Mesenchymal stem cell (in vitro differentiated cells and primary cell): ENCODE results near the gene NCOA1.

Source experiments
- DNase-seq: peaks from one replicate; pipeline ENCODE4 v3.0.0-alpha.2; 2013
- H2AFZ ChIP-seq: one replicate; pipeline ENCODE4 v1.6.1; 2013; ENCODE audit warnings: low read depth, mild to moderate bottlenecking, control low read depth, inconsistent platforms, low read length, moderate library complexity
- H2AK5ac ChIP-seq: 2 replicates; pipeline ENCODE4 v1.6.1; 2013; ENCODE audit warnings: low read length, moderate library complexity, mild to moderate bottlenecking, inconsistent platforms; ENCODE audit not compliant: severe bottlenecking
- H2BK120ac ChIP-seq: one replicate; pipeline ENCODE4 v1.6.1; 2013; ENCODE audit warnings: low read depth, mild to moderate bottlenecking, inconsistent platforms, low read length, moderate library complexity
- H2BK12ac ChIP-seq, 2 experiments: one replicate each; pipeline ENCODE4 v1.6.1; 2013; ENCODE audit warnings: inconsistent platforms in 2 of 2, low read length in 2 of 2, mild to moderate bottlenecking in 2 of 2, moderate library complexity in 2 of 2, control low read depth in 1 of 2
- H2BK15ac ChIP-seq: one replicate; pipeline ENCODE4 v1.6.1; 2013; ENCODE audit warnings: mild to moderate bottlenecking, low read depth, inconsistent platforms; ENCODE audit not compliant: poor library complexity, severe bottlenecking
- H2BK5ac ChIP-seq: 2 replicates; pipeline ENCODE4 v1.6.1; 2013; ENCODE audit warnings: low read depth, mild to moderate bottlenecking, low read length, control low read depth, inconsistent platforms; ENCODE audit not compliant: poor library complexity, severe bottlenecking
- H3K14ac ChIP-seq, 2 experiments: one replicate each; pipeline ENCODE4 v1.6.1; 2013; ENCODE audit warnings: inconsistent platforms in 2 of 2, low read length in 2 of 2, control low read depth in 1 of 2, mild to moderate bottlenecking in 1 of 2, moderate library complexity in 1 of 2
- H3K18ac ChIP-seq, 2 experiments: one replicate each; pipeline ENCODE4 v1.6.1; 2013; ENCODE audit warnings: inconsistent platforms in 2 of 2, low read length in 2 of 2, control low read depth in 1 of 2, low read depth in 1 of 2, mild to moderate bottlenecking in 1 of 2
- H3K23ac ChIP-seq, 2 experiments: one replicate each; pipeline ENCODE4 v1.6.1; 2013; ENCODE audit warnings: inconsistent platforms in 2 of 2, low read length in 2 of 2, mild to moderate bottlenecking in 2 of 2, moderate library complexity in 2 of 2, control low read depth in 1 of 2
- H3K27ac ChIP-seq: 2 replicates; pipeline ENCODE4 v1.5.1; 2013; ENCODE audit warnings: mild to moderate bottlenecking, moderate library complexity, low read length, control low read depth, inconsistent platforms; ENCODE audit not compliant: poor library complexity, severe bottlenecking
- H3K27me3 ChIP-seq, 2 experiments: 2 replicates each; pipeline versions ENCODE4 v1.6.1 to v1.7.0; 2013; ENCODE audit warnings: low read length in 2 of 2, mild to moderate bottlenecking in 2 of 2, moderate library complexity in 2 of 2, control low read depth in 1 of 2, inconsistent platforms in 1 of 2; ENCODE audit not compliant: control insufficient read depth in 1 of 2, insufficient read depth in 1 of 2
- H3K36me3 ChIP-seq, 2 experiments: 2 replicates each; pipeline versions ENCODE4 v1.6.1 to v1.7.0; 2013; ENCODE audit warnings: low read length in 2 of 2, control low read depth in 1 of 2, inconsistent platforms in 1 of 2, low read depth in 1 of 2, mild to moderate bottlenecking in 1 of 2; ENCODE audit not compliant: insufficient read depth in 2 of 2, control insufficient read depth in 1 of 2
- H3K4ac ChIP-seq, 2 experiments: one replicate each; pipeline ENCODE4 v1.6.1; 2013; ENCODE audit warnings: inconsistent platforms in 2 of 2, low read length in 2 of 2, mild to moderate bottlenecking in 2 of 2, moderate library complexity in 2 of 2, control low read depth in 1 of 2, low read depth in 1 of 2
- H3K4me1 ChIP-seq: 2 replicates; pipeline ENCODE4 v1.6.1; 2013; ENCODE audit warnings: low read depth, low read length, control low read depth; ENCODE audit not compliant: control insufficient read depth, insufficient read depth
- H3K4me2 ChIP-seq: 2 replicates; pipeline ENCODE4 v1.6.1; 2013; ENCODE audit warnings: low read length, mild to moderate bottlenecking, inconsistent platforms; ENCODE audit not compliant: poor library complexity, severe bottlenecking
- H3K4me3 ChIP-seq, 2 experiments: 2 replicates each; pipeline versions ENCODE4 v1.5.1 to v1.7.0; 2013; ENCODE audit warnings: low read length in 2 of 2, mild to moderate bottlenecking in 2 of 2, control low read depth in 1 of 2, low read depth in 1 of 2; ENCODE audit not compliant: insufficient read depth in 1 of 2
- H3K79me1 ChIP-seq: replicated peaks from 2 replicates; pipeline ENCODE4 v1.6.1; 2013; ENCODE audit warnings: mild to moderate bottlenecking, control low read depth, low read length, inconsistent platforms; ENCODE audit not compliant: poor library complexity, severe bottlenecking
- H3K9ac ChIP-seq: 2 replicates; pipeline ENCODE4 v1.7.0; 2013; ENCODE audit warnings: mild to moderate bottlenecking, low read length, moderate library complexity
- H3K9me3 ChIP-seq: 2 replicates; pipeline ENCODE4 v1.7.0; 2013; ENCODE audit warnings: mild to moderate bottlenecking, low read length; ENCODE audit not compliant: control insufficient read depth
- H4K8ac ChIP-seq: one replicate; pipeline ENCODE4 v1.6.1; 2013; ENCODE audit warnings: inconsistent platforms, mild to moderate bottlenecking, low read length, moderate library complexity
- H4K91ac ChIP-seq: one replicate; pipeline ENCODE4 v1.6.1; 2013; ENCODE audit warnings: mild to moderate bottlenecking, low read length, inconsistent platforms
- WGBS: methylation state at CpG from one replicate; pipeline ENCODE4 v1.1.7; 2013; ENCODE audit warnings: mixed read lengths; 5-methylcytosine and 5-hydroxymethylcytosine counted together

Gene NCOA1

GRCh38 chr2:24721470-24721869, 230.4 kb downstream of the NCOA1 start:
- Histone ChIP-seq H3K4me1 (peaks cover 2% of the 10 kb centered on the region), H3K27me3 (no peaks in the 10 kb centered on the region), H3K4me2 (no peak overlapping the region), H3K27ac (peak overlapping the region; percentile 10), H2BK15ac (no peak overlapping the region), H3K9me3 (no peaks in the 10 kb centered on the region), H3K23ac (no peak overlapping the region), H2BK12ac (no peak overlapping the region), H3K14ac (no peak overlapping the region), H2AK5ac (no peak overlapping the region), H3K36me3 (peaks cover 0 to 16% of the 10 kb centered on the region in 2 experiments), H2AFZ (no peak overlapping the region), H2BK5ac (no peak overlapping the region), H3K4ac (no peak overlapping the region), H3K18ac (no peak overlapping the region), H3K9ac (peak overlapping the region; percentile 38), H3K4me3 (no peak overlapping the region), H4K91ac (no peak overlapping the region), H3K79me1 (no peaks in the 10 kb centered on the region), H2BK120ac (no peak overlapping the region), H4K8ac (no peak overlapping the region)
- peak; percentile 92 for DNase-seq

GRCh38 chr2:24722141-24722790, 231.2 kb downstream of the NCOA1 start:
- Histone ChIP-seq H2BK12ac (no peak overlapping the region), H3K27me3 (no peaks in the 10 kb centered on the region), H3K9me3 (no peaks in the 10 kb centered on the region), H3K9ac (peak overlapping the region; percentile 38), H2AFZ (no peak overlapping the region), H3K14ac (no peak overlapping the region), H2BK120ac (no peak overlapping the region), H3K4me1 (peaks cover 2% of the 10 kb centered on the region), H3K23ac (no peak overlapping the region), H3K4ac (no peak overlapping the region), H3K79me1 (no peaks in the 10 kb centered on the region), H3K27ac (peak overlapping the region; percentile 10), H4K91ac (no peak overlapping the region), H3K4me3 (no peak overlapping the region), H3K4me2 (no peak overlapping the region), H3K36me3 (peaks cover 0 to 15% of the 10 kb centered on the region in 2 experiments), H3K18ac (no peak overlapping the region), H2BK5ac (no peak overlapping the region), H2AK5ac (no peak overlapping the region), H2BK15ac (no peak overlapping the region), H4K8ac (no peak overlapping the region)
- DNase-seq = peak; percentile 42
- no CpG with 5 or more reads among the region's 3 CpGs for WGBS

- no peak overlapping the region for H2BK5ac ChIP-seq
- no peak overlapping the region for H3K9ac ChIP-seq
- H2AFZ ChIP-seq = no peak overlapping the region
- no peak overlapping the region for H4K8ac ChIP-seq
- H2BK120ac ChIP-seq = no peak overlapping the region
- no peak overlapping the region for H3K27ac ChIP-seq
- H4K91ac ChIP-seq = no peak overlapping the region
- no peak overlapping the region for H3K23ac ChIP-seq
- H3K18ac ChIP-seq = no peak overlapping the region
- no peaks in the 10 kb centered on the region for H3K79me1 ChIP-seq
- H3K4ac ChIP-seq = no peak overlapping the region
- 80% methylated on average over 1 of the region's 1 CpG for WGBS
- no peaks in the 10 kb centered on the region for H3K27me3 ChIP-seq
- H2BK12ac ChIP-seq = no peak overlapping the region
- no peak overlapping the region for H2AK5ac ChIP-seq
- H3K4me1 ChIP-seq = peaks cover 2% of the 10 kb centered on the region
- H3K4me2 ChIP-seq = no peak overlapping the region
- H3K36me3 ChIP-seq = peaks cover 0 to 14% of the 10 kb centered on the region in 2 experiments
- no peak overlapping the region for H3K14ac ChIP-seq
- no peak overlapping the region for H2BK15ac ChIP-seq
- no peaks in the 10 kb centered on the region for H3K9me3 ChIP-seq
- H3K4me3 ChIP-seq = no peak overlapping the region
- DNase-seq = no peak
Observed at GRCh38 chr2:24723191-24723590, 232.1 kb downstream of the NCOA1 start.

- Histone ChIP-seq H3K27ac (no peak overlapping the region), H3K79me1 (no peaks in the 10 kb centered on the region), H2BK120ac (no peak overlapping the region), H3K4me2 (no peak overlapping the region), H2BK15ac (no peak overlapping the region), H2BK12ac (no peak overlapping the region), H3K4ac (no peak overlapping the region), H3K4me3 (no peak overlapping the region), H3K9me3 (no peaks in the 10 kb centered on the region), H3K4me1 (peaks cover 2% of the 10 kb centered on the region), H3K14ac (no peak overlapping the region), H3K36me3 (peaks cover 0 to 14% of the 10 kb centered on the region in 2 experiments), H4K8ac (no peak overlapping the region), H2AFZ (no peak overlapping the region), H3K9ac (peak overlapping the region; percentile 57), H4K91ac (no peak overlapping the region), H3K18ac (no peak overlapping the region), H2AK5ac (no peak overlapping the region), H2BK5ac (no peak overlapping the region), H3K27me3 (no peaks in the 10 kb centered on the region), H3K23ac (no peak overlapping the region)
- DNase-seq = no peak
Observed at GRCh38 chr2:24723665-24724064, 232.6 kb downstream of the NCOA1 start.
